T47D (cell line): Measurements from ENCODE around the gene CHST11.

Experiments
- DNase-seq, 2 experiments: peaks; one replicate each; pipeline versions ENCODE4 v3.0.0 to v3.0.0-alpha.2; 2011 to 2012; ENCODE audit warnings: low read depth in 1 of 2, low spot score in 1 of 2
- JUND ChIP-seq: IDR thresholded peaks from 2 replicates; pipeline ENCODE4 v1.6.1; 2012; ENCODE audit warnings: low read depth
- in situ Hi-C: cut with HindIII; loops from 2 replicates; pipeline ENCODE4 v1.10.0; 2016; ENCODE audit warnings: low sequenced_read_pairs, low pct_unique_long_range_greater_than_20kb

Gene CHST11

DNA sequence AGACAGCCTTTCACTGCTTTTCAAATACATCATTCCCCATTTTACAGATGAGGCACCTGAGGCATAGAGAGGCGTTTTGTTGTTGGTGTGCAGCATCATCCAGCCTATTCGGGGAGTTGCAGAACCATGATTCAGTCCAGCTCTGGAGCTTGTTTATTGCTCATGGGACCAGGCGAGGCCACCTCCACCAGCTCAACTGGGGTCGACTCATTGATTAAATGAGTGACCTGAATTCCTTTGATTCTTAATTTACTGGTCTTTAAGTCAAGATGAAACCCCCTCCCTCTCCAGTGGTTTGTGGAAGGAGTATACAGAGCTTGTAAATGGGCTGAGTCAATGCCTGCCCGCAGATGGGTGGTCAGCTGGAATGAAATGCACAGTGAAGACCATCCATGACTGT lies 161.9 kb downstream of the CHST11 start:
- DNase-seq: no peak
- in situ Hi-C loops: no loop called here
- no peak for TF ChIP-seq JUND

- DNase-seq: no peak
- in situ Hi-C loops: no loop called here
- no peak for TF ChIP-seq JUND
Observed at GRCh38 chr12:104619305-104619704, 162.6 kb downstream of the CHST11 start.

DNA sequence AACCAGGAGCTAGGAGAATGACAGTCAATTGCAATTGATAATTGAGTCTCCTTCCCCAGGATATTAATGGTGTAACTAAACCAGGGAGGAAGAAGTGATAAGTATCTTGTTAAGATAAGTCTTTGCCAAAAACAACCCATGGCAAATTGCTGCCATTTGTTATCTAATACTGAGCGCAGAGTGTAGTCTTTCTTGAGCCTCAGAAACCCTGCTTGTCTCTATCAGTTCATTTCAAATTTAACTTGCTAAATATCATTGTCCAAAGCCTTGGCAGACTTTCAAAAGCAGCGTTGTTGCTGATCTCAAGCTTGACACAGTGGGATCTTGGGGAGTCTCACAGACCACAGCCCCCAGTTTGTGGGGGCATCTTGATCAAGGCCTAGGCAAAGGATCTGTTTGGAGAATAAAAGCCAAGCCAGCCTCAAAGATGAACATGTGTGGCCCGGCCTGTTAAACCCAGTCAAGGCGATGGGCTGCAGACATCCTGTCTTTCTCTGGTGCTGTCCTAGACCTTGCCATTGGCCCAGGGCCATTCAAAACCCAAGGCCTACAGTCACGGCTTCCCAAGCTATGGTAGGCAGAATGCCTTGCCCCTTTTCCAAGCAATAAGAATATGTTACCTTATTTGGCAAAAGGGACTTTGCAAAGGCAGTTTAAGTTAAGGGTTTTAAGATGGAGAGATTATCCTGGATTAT lies 164.2 kb downstream of the CHST11 start:
- in situ Hi-C loops: no loop called here
- no peak for DNase-seq
- no peak for TF ChIP-seq JUND

DNA sequence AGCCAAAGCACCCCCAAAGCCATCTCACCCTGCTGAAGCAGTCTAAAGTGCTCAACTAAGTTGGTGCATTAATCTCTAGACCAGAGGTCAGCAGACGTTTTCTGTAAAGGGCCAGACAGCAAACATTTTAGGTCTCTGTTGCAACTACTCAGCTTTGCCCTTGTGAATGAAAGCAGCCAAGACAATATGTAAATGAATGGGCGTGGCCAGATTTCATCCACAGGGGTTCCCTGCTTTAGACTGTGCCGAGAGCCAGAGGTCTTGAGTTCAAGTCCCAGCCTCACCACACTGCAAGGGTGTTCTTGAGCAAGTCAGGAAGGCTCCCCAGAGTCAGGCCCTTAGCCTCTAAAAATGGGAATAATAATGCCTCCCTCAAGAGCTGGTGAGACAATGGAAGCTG lies 166.2 kb downstream of the CHST11 start:
- TF ChIP-seq JUND: no peak
- in situ Hi-C loops: no loop called here
- DNase-seq: no peak

- no peak for TF ChIP-seq JUND
- no peak for DNase-seq
- in situ Hi-C loops: no loop called here
Observed at GRCh38 chr12:104623883-104624282, 167.1 kb downstream of the CHST11 start.

GRCh38 chr12:104624529-104624928 lies 167.8 kb downstream of the CHST11 start:
- in situ Hi-C loops: no loop called here

DNA sequence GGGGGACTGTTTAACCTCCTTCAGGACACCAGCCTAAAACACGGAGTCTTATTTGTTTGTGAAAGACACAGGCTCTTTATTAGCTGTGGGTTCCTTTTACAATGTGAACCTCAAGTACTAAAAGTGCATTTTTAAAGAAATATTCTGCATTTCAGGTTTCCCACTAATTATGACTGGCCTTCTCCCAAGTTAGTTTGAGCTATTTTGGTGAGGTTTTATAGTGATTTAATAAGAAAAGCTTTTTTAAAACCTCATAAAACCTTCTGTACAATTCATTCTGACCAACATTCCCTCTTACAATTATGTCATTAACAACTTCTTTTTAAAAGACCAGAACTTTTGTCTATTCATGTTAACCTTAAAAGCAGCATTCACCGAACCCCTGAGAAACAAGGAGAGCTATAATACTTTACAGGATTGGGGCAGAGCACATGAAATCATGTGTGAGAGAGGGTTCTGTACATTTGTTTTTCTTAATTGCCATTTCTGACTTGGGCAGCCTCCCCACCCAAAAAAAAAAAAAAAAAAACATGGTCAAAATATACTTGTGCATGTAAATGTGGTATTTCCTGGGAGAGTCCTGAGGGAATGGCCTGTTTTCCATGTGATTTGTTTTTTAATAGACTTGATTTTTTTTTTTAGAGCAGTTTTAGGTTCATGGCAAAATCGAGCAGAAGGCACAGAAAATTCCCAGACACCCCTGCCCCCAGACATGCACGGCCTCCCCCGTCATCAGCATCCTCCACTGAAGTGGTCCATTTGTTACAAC lies 169.5 kb downstream of the CHST11 start:
- in situ Hi-C loops: no loop called here
- no peak for TF ChIP-seq JUND
- no peak for DNase-seq

More at GRCh38 chr12:104624529-104624928, 167.8 kb downstream of the CHST11 start:
- DNase-seq: no peak
- no peak for TF ChIP-seq JUND

DNA sequence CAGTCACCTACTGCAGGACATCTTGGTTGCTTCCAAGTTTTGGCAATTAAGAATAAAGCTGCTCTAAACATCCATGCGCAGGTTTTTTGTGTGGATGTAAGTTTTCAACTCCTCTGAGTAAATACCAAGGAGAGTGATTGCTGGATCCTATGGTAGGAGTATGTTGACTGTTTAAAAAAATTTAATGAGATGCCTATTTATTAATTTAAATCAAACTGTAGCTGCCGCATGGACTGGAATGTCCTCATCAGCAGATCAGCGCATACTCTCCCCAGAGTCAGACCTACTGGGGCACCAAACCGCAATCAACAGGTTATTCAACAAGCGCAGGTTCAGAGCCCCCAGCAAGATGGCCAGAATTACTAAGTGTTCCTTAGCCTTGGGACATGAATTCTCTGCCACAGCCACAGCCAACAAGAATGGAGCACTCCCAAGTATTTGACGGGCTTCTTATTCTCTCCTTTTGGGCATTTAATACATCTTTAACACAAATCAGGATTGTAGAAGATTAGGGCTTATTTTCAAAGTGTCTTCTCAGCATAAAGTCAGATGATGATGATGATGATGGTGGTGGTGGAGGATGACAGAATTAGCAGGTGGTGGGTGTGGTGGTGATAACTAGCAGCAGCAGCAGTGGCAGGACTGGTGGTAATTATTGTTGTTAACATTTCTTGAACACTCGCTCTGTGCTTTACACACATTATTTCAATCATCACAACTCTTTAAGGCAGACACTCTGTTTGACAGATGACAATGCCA lies 170.7 kb downstream of the CHST11 start:
- TF ChIP-seq JUND: no peak
- in situ Hi-C loops: no loop called here
- no peak for DNase-seq

- TF ChIP-seq JUND: no peak
- in situ Hi-C loops: no loop called here
- DNase-seq: no peak
Observed at GRCh38 chr12:104627990-104628830, 171.5 kb downstream of the CHST11 start.

GRCh38 chr12:104628831-104629135 lies 172.0 kb downstream of the CHST11 start:
- in situ Hi-C loops: no loop called here
- DNase-seq: no peak
- no peak for TF ChIP-seq JUND

GRCh38 chr12:104630230-104630670 lies 173.5 kb downstream of the CHST11 start:
- in situ Hi-C loops: no loop called here
- DNase-seq: no peak
- no peak for TF ChIP-seq JUND

- no peak for TF ChIP-seq JUND
- no peak for DNase-seq
- in situ Hi-C loops: no loop called here
Observed at GRCh38 chr12:104631867-104632266, 175.1 kb downstream of the CHST11 start.

- no peak for TF ChIP-seq JUND
- in situ Hi-C loops: no loop called here
- DNase-seq: no peak
Observed at GRCh38 chr12:104632724-104633201, 176.0 kb downstream of the CHST11 start.
